ENCODE data around the gene ERI2. TPM values are rescaled to one million over a fixed set of nuclear protein-coding genes. Genes with fewer than 3 reads are reported as not detected.

ERI2 gene
- total RNA-seq, 1 experiment from 2014 or later = 22.4 TPM

DNA sequence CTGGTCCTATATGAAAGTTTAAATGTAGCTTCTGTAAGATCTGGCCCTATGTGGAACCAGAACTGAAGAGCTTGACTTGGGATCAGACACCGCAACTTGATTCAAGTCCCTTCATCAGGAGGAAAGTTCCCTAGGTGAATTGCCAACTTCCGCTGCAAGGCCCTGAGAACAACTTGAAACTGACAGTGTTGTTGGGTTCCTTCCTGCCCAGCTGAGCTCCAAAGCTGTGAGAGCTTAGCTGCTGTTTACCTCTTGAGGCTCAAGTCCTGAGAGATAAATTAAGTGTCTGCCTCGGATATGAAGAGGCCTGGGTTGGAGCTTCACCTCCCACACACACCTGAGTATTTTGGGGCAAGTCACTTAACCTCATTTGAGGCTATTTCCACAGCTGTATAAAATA is 44.7 kb upstream of the ERI2 start:
- TF ChIP-seq, protein P1, sequence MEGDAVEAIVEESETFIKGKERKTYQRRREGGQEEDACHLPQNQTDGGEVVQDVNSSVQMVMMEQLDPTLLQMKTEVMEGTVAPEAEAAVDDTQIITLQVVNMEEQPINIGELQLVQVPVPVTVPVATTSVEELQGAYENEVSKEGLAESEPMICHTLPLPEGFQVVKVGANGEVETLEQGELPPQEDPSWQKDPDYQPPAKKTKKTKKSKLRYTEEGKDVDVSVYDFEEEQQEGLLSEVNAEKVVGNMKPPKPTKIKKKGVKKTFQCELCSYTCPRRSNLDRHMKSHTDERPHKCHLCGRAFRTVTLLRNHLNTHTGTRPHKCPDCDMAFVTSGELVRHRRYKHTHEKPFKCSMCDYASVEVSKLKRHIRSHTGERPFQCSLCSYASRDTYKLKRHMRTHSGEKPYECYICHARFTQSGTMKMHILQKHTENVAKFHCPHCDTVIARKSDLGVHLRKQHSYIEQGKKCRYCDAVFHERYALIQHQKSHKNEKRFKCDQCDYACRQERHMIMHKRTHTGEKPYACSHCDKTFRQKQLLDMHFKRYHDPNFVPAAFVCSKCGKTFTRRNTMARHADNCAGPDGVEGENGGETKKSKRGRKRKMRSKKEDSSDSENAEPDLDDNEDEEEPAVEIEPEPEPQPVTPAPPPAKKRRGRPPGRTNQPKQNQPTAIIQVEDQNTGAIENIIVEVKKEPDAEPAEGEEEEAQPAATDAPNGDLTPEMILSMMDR (conservative IDR thresholded peaks at IDR 0.05) = no peak

More for the DNA sequence above, 44.7 kb upstream of the ERI2 start:
- Histone ChIP-seq H3T11ph (ENCODE audit: low read length) (no peak overlapping the region), H3K9ac (ENCODE audit: extremely low read depth, insufficient read length, low read length) (no peak overlapping the region), H2BK20ac (ENCODE audit: low read depth, low read length, poor library complexity, severe bottlenecking) (no peak overlapping the region), H2BK12ac (ENCODE audit: insufficient read length, low read depth, low read length) (no peak overlapping the region), H3K18ac (ENCODE audit: insufficient read length, low read depth, low read length) (no peak overlapping the region), H3K27ac (ENCODE audit: insufficient read length, low read depth, low read length) (no peak overlapping the region), H4K5ac (ENCODE audit: insufficient read length, low read depth, low read length) (no peak overlapping the region), H4K20me1 (ENCODE audit: control insufficient read depth, insufficient read depth, insufficient read length) (no peaks in the 10 kb centered on the region), H4K91ac (ENCODE audit: insufficient read length, low read depth, low read length) (no peak overlapping the region), H3K4me2 (ENCODE audit: insufficient read depth, insufficient read length, low read length) (no peak overlapping the region), H2BK5ac (ENCODE audit: insufficient read length, low read length) (no peak overlapping the region), H3K4me1 (ENCODE audit: insufficient read depth, low read length) (no peaks in the 10 kb centered on the region; the same call in 1 of the 2 replicates), H3K23ac (ENCODE audit: insufficient read length, low read depth, low read length) (no peak overlapping the region), H2AFZ (ENCODE audit: low read length) (no peak overlapping the region), H2BK120ac (ENCODE audit: low read depth, low read length, poor library complexity, severe bottlenecking) (no peak overlapping the region), H3K23me2 (ENCODE audit: insufficient read length, low read depth, low read length, poor library complexity, severe bottlenecking) (no peaks in the 10 kb centered on the region), H2BK15ac (ENCODE audit: low read depth, low read length) (no peak overlapping the region), H3K79me1 (ENCODE audit: insufficient read depth, low read depth, low read length, poor library complexity, severe bottlenecking) (no peaks in the 10 kb centered on the region), H3K79me2 (ENCODE audit: insufficient read depth, low read length) (no peaks in the 10 kb centered on the region), H3K9me3 (ENCODE audit: control insufficient read depth, low read depth, low read length) (no peaks in the 10 kb centered on the region), H2AK5ac (ENCODE audit: insufficient read length, low read length) (no peak overlapping the region), H3K4ac (ENCODE audit: low read depth, low read length) (no peak overlapping the region), H3K14ac (ENCODE audit: insufficient read depth, low read length) (no peak overlapping the region), H4K8ac (replicated peaks; ENCODE audit: insufficient read length, low read depth, low read length) (no peak overlapping the region), H3K56ac (ENCODE audit: insufficient read length, low read depth, low read length) (no peak overlapping the region), H3K27me3 (ENCODE audit: insufficient read depth, low read length) (no peaks in the 10 kb centered on the region; the same call in 1 of the 2 replicates)
- H3K27me3 Mint-ChIP-seq (ENCODE audit: low read depth) = no peaks in the 10 kb centered on the region
- H3K36me3 Mint-ChIP-seq (ENCODE audit: insufficient read depth in 1 of 3, low read depth in 3 of 3) = peaks cover 0 to 19% (median 5%) of the 10 kb centered on the region in 3 experiments; a peak in 3 of 7 replicates
- no peak for DNase-seq
- no peak overlapping the region for H3K27ac Mint-ChIP-seq
- no peaks in the 10 kb centered on the region for H3K9me3 Mint-ChIP-seq
- peaks cover 2% of the 10 kb centered on the region in 2 experiments; a peak in 3 of 4 replicates for H3K4me1 Mint-ChIP-seq
- WGBS (ENCODE audit: extremely low coverage, insufficient read length, low lambda C conversion rate) = no CpG with 5 or more reads among the region's 3 CpGs
- H3K4me3 Mint-ChIP-seq = no peak overlapping the region

All from H9 (cell line).